Dedifferentiated amniotic fluid mesenchymal stem cell (primary cell): Measurements from ENCODE around the gene SBF2.
A peak's percentile ranks its signal among the peaks of the same experiment; 100 is the strongest.

Experiments used
- DNase-seq: peaks from one replicate; pipeline ENCODE4 v3.0.0-alpha.2; 2016; ENCODE audit errors: extremely low spot score

Gene SBF2

DNA sequence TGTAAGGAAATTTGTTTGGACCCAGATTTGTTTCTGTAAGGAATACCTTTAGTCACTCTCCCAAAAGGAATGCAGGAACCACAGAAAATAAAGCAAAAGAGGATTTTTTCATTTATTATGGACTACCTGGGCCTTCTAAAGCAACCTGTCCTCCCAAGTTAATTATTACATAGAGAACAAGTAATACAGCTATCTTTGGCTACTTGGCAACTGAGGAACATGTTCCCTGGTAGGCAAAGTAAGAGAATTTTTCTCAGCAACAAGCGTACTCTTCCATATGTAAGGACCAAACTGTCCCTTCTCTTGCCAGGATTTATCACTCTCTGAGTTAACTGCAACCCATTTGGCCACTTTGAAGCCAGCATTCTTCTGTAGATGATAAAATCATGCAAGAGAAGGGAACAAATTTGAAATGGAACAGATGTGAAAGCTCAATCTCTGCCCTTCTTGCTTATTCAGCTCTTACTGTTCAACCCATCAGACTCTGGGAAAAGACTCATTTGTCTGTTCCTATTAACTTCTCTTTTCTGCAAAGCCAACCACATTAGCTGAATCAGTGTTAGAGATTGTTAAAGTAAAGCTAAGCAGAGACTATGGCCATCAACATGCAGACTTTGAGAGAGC lies 440.0 kb downstream of the SBF2 start:
- DNase-seq, result peak; percentile 46

DNA sequence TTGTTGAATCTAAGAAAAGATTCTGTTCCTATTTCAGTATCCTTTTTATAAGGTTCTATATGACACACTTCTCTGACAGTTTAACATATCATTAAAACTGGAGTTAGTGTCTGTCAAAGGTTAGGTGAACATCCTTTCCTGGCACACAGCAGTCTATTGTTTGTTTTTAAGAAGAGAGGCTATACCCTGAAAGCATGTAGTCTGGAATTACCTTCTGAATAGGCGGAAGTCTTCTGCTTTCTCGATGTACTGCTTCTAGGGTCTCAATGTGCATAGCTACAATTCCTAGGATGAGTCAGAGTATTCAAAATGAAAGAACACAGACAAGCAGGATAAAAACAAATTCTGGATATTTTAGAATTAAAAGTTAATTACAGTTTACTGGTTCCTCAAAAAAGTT lies 441.6 kb downstream of the SBF2 start:
- DNase-seq, result no peak

DNA sequence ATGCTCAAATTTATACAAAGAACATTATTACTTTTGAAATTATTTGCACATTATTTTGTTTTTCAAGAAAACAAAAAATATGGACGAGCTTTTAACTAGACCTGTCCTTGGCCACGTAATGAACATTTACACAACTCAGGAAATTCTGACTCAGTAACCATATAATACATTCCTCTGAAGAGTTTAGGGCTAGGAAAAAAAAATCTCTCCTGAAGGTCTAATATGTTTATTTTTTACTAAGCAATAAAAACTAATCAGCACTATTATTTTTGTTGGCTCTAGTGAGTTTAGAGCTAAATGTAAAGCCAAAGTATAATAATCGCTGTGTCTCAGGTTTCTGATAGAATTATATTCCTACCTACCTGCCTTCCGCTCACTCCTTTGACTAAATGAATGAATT lies 442.7 kb downstream of the SBF2 start:
- DNase-seq, result no peak

DNA sequence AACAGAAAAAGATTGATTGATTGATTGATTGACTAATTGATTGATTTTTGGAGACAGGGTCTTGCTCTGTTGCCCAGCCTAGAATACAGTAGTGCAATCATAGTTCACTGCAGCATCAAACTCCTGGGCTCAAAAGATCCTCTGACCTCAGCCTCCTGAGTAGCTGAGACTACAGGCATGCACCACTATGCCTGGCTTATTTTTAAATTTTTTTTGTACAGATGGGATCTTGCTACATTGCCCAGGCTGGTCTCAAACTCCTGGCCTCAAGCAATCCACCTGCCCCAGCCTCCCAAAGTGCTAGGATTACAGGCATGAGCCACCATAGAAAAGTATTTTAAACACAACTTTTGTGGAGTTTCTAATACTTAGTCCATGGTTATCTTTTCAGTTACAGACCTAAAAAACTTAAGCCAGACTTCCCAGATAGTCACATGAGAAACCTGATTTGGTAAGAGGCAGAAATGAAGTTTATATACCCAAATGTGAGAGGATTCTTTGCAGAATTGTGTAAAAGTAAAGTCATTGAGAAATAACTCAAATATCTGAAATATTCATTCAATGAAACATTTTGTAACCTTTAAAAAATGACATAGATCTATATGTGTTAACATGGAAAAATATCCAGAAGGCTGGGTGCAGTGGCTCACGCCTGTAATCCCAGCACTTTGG lies 443.7 kb downstream of the SBF2 start:
- no peak for DNase-seq

DNA sequence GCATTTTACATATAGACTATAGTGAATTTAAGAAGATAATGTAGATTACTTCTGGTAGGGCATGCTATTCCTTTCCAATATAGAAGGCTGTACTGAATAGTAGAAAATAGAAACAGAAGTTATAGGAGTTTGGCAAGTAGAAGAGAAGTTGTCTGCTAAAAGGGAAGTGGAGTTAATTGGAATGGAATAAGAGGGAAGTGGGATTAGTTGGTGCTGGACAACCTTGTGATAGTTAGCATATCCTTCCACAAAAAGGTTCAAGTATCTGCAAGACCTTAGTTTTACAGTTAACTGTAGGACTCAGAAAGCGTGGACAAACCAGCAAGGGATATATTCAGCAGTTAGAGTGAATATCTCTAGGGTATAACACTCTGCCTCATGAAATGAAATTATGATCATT lies 444.6 kb downstream of the SBF2 start:
- DNase-seq, result no peak

DNA sequence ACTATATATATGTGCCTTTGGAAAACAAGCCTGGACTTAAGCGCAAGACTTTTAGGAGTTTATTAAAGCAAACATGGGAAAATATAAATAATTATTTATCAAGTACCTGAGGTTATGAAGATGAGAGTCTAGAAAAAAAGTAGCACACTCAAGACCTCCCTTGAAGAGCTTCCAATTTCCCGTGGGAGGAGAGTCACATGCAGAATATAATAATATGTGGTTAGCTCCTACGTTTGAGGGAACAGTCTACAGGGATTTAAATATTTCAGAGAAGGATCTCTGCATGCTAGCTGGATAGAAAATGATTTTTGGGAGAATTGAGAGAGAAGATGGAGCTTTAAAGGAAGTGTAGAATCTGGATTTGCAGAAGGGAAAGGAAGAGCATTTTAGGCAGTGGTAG lies 446.4 kb downstream of the SBF2 start:
- DNase-seq, result no peak

DNA sequence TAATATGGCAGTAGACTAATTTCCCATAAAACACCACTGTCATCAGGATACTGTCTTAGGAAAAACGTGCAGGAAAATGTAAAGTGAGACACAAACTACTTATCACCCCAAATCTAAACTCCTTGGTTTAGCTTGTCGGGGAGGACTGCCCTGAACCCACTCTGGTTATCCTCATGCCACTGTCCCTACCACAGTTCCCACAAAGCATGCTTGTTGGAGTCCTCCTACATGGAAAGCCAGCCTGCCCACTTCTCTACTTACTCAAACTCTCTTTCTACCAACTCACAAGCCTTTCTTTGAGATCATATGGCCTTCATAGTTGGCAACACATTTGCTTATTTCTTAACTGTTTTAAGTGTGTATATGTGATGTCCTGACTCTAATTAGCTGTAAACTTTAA lies 451.1 kb downstream of the SBF2 start:
- no peak for DNase-seq

DNA sequence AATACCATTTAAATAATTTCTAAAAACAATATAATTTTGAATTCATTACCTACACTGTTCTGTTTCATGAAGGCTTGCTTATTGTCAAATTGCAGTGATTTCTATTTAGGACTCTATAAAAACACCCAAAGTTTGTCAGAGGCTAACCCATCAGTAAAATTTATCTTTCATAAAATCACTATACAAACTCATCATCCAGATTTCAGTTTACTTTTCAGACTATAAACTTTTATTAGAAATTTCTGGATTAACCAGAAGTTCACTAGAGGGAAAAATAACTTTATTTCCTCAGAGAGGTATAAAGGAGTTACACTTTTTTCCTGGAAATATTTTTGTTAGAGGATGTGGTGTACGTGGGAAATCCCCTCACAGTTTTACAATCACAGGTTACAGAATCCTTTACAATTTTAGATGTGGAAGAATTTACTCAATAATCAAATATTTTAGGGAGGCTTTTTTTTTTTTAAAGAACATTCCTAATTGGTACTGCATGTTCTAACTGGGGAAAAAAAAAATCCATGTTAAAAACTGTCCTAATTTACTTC lies 453.5 kb downstream of the SBF2 start:
- no peak for DNase-seq

DNA sequence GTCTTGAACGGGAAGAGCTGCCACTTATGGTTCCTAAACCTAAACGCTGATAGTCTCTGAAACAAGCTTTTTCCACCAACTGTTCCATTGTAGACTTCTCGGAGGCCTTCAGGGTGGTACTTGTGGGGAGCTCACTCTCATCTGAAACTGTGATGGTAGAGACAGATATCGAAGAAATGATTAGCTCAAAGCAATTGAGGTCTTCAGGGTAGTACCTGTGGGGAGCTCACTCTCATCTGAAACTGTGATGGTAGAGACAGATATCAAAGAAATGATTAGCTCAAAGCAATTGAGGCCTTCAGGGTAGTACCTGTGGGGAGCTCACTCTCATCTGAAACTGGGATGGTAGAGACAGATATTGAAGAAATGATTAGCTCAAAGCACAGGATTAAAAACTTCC lies 454.5 kb downstream of the SBF2 start:
- no peak for DNase-seq

DNA sequence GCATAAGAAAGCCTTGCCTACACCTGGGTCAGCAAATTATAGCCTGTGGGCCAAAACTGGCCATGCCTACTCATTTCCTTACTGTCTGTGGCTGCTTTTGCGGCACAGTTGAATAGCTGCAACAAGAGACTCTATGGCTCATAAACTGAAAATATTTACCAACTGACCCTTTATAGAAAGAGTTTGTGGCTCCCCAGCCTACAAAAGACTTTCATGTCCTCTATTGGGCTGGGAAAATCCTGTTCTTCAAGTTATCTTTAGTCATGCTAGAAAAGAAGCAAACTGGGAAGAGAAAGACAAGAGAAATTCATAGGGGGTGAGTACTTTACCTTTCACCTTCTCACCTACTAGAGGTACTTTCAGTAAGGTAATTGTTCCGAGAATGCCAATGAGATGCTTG lies 455.1 kb downstream of the SBF2 start:
- DNase-seq, result no peak

DNA sequence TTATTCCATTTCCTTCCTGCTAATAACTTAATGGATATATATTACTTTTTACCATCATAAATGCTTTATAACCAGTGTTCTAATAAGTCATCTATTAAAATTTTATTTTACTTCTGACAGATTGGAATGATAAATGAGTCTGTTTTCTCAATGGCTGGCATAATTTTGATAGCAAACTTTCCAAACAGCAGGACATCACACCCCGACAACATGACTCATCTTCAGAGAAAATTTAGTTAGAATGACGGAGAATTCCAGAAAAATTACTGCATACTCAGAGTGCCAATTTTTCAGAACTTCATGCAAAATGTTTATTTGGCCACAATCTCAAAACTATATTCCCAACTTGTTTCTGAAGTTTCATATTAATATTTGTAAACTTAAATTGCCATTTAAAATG lies 455.8 kb downstream of the SBF2 start:
- DNase-seq, result no peak

DNA sequence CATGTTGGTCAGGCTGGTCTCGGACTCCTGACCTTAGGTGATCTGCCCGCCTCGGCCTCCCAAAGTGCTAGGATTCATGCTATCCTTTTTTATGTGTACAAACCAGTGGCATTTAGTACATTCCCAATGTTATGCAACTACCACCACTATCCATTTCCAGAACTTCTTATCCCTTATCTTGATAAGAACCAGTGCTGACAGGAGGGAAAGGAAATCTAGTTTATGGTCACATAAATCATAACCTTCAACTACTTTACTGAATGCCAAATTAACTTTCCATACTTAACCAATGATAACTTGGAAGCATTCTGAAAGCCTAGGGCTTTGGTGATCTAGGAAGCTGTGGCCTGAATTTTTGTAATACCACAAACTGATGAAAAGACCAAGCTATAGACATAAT lies 459.7 kb downstream of the SBF2 start:
- no peak for DNase-seq

DNA sequence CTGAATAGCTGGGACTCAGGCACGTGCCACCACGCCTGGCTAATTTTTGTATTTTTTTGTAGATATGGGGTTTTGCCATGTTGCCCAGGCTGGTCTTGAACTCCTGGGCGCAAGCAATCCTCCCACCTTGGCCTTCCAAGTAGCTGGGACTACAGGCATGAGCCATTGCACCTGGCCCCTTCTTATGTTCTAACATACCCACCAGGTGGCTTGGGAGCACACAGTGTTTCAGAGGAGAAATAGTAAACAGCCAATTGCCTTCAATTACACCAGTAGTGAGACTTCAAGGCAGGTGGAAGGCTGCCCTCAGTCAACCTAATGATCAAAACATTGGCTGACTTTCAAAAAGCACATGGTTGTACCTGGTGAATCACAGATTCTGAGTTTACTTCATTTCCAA lies 462.9 kb downstream of the SBF2 start:
- DNase-seq, result no peak

DNA sequence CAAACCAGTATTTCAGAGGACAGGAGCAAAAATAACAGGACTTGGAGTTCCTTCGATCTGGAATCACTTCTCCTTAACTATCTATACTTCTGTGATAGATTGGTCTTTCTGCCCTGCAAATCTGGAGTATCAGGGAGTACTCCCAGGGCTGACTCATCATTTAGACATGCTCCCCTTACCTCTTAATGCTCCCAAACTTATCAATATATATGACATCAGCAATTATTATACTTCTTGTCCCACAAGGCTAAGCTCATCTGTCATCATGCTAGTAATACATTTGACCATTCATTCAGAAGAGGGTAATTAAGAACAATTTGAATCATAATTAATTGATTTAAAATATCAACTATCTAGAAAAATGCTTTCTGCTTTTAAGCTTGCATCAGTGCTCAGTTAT lies 466.3 kb downstream of the SBF2 start:
- no peak for DNase-seq

DNA sequence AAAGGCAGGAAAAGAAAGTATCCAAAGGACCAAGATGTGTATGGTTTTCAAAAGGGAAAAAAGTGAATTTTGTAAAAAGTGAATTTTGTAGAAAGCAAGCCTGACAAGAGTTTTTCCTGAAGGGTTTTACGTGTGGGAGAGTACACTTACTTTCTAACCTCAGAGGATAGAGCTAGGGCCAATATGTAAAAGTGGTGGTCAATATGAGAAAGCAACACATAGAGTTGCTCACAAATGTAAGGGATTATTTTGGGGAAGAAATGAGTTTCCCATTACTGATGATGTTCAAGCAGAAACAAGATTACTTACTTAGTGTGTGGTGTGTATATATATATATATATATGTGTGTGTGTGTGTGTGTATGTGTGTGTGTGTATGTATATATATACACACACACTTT lies 467.6 kb downstream of the SBF2 start:
- DNase-seq, result no peak

DNA sequence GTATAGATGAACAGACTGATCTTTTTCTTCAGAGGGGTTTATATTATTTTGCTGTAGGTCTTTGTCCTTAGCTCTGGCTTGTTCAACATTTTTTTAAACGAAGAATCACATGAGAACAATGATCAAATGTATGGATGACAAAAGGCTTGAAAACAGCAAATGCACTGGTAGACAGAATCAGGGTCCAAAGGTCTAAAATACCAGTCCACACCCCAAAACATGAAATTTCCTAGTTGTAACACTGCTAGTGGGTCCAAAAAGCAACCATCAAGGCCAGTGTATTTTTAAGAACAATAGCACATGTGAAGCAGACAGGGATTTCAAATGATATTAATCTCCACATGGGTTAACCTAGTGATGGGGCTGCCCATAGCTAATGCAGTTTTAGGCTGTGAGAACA lies 468.1 kb downstream of the SBF2 start:
- DNase-seq, result no peak

DNA sequence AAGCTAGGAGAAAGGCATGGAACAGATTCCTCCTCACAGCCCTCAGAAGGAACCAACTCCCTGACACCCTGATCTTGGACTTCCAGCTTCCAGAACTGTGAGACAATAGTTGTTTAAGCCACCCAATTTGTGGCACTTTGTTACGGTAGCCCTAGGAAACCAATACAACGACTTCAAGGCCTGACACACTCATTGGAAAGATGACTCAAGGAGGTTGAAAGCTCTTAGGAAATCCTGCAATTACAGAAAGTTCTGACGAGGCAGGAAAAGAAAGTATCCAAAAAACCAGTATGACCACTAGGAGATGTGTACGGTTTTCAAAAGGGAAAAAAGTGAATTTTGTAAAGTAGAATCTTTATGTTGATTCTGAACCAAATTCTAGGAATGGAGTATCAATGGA lies 468.7 kb downstream of the SBF2 start:
- DNase-seq, result no peak

DNA sequence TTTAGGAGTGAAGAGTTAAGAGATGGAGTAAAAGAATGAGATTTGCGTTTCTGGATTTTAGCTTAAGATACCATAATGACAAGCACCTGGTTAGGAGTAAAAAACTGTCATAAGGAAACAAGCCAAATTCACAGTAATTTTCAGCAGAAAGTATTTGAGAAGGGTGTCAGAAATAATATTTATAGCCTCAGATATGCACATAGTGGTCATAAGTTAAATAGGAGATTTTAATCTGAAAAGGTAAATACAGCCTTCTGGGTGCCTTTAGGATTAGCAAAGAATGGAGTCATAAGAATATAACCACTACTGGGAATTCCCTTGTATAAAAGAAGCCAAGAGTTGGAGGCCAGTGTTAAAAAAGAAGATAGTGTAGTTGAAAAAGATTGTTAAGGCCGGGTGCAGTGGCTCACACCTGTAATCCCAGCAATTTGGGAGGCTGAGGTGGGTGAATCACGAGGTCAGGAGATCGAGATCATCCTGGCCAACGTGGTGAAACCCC lies 470.1 kb downstream of the SBF2 start:
- DNase-seq, result no peak

DNA sequence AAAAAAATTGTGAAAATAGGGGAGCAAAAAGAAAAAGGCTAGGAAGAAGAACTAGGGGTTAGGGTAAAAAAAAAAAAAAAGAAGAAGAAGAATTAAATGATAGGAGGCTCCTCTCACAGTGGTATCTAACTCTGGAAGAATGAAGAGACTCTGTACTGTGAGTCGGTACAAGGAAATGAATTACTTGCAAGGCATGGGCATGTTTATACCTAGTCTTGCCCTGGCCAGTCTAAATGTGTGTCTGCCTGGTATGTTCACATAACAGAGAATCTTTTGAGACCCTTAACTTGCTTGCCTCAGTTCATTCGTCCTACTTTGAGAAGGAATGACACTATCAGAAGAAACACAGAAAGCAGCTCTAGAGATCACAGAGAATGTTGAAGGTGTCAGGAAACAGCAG lies 470.6 kb downstream of the SBF2 start:
- no peak for DNase-seq

DNA sequence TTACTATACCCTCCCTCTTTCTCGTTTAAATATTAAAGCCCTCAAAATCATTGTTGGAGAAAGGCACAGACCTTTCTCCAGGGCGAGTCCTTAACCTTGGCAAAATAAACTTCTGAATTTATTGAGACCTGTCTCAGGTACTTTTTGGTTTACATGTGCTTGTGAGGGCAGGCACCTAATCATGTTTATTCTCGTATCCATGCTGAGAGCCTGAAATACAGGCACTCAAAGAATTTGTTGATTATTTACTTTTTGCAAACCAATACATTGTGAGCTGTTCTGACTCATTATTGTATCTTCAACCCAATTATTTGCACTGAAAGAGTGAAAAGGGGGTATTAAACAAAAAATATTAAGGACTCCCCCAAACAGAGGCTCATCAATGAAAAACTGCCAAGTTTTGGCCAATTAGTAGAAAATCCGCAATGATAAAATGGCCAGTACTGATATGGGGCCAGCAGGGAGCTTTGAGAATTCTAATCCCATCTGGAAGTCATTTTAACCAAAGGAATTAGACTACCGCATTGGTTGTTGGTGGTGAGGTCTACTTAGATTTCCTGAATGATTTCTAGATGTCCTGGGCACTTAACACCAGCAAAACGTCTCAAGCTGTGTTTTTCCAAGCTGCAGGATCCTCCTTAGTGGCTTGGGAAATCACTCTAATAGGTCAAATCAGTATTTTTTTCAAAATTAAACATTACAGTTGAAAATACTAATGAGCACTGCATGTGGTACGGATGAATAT lies 472.8 kb downstream of the SBF2 start:
- no peak for DNase-seq

DNA sequence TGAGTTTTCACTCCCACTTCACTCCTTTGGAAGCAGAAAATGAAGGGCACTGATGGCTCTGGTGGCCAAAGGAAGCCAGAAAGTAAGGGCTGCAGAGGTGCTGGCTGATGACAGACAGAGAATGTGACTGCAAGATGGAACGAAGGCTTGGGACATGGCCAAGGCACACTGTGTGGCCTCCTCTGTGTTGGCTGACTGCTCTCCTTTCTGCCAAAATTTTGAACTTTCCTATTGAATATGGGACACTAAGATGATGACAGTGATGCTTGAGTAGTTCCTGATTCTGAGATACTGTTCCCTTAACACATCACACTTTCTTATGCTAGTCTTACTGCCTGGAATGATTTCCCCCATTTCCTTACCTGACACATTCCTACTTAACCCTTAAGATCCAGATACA lies 473.8 kb downstream of the SBF2 start:
- DNase-seq, result no peak

DNA sequence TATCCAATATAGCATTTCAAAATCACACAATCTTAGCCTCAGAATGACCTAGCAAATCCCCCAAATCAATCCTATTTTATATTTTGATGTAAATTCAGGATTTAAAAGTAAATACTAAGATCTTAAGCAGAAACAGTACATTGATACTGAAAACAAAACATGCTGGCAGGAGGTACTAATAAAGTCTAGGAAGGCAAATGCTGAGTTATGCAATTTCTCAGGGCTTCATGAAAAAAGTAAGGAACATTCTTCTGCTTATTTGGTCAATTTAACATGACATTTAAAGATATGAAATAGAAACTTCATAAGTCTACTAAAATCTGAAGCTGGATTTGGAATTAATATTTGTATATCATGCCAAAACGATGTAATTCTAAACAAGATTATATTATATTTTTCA lies 476.8 kb downstream of the SBF2 start:
- no peak for DNase-seq
